Measurements from ENCODE around the gene MS4A13.
"Not testable (repeated sequence)": the region's sequence is repeated elsewhere in the genome, so short reads cannot be mapped to it uniquely, and the experiment has no call there.

- TF ChIP-seq POLR2AphosphoS5 (IDR thresholded peaks at IDR 0.05; ENCODE audit: borderline replicate concordance, low read depth, low read length); EZH2 (IDR thresholded peaks at IDR 0.05): not testable (repeated sequence)
Measured at GRCh38 chr11:60509609-60510008, 5.6 kb upstream of the MS4A13 start.
